AG04450 (cell line): ENCODE measurements around the gene P2RX2. TPM values are rescaled to one million over a fixed set of nuclear protein-coding genes. Genes with fewer than 3 reads are reported as not detected.

Experiments used
- CTCF ChIA-PET: fragments of 300-600, 350-600 bp; formaldehyde crosslinking; extraction: SDS; loops from one replicate; lab custom pipeline; 2022; ENCODE audit warnings: antibody characterized with exemption, inconsistent platforms; lab: Charles Lee
- POLR2A ChIA-PET: fragments of 350-600 bp; formaldehyde crosslinking; extraction: SDS; loops from one replicate; lab custom pipeline; 2021; ENCODE audit warnings: antibody characterized with exemption, inconsistent platforms; lab: Yijun Ruan, JAX
- DNase-seq: peaks from one replicate; pipeline ENCODE4 v3.0.0-alpha.2; 2011; ENCODE audit warnings: low read depth, low spot score
- H3K27ac ChIP-seq: one replicate; pipeline ENCODE4 v1.5.1; 2012; ENCODE audit warnings: low read depth, low read length, control low read depth
- H3K27me3 ChIP-seq: one replicate; pipeline ENCODE4 v1.6.0; 2012; ENCODE audit warnings: low read length; ENCODE audit not compliant: control insufficient read depth, insufficient read depth
- H3K4me3 ChIP-seq: 2 replicates; pipeline ENCODE4 v1.5.1; 2011; ENCODE audit warnings: mild to moderate bottlenecking, low read depth, low read length, control low read depth
- H3K9me3 ChIP-seq: 2 replicates; pipeline ENCODE4 v1.5.1; 2012; ENCODE audit warnings: low read length; ENCODE audit not compliant: control insufficient read depth, insufficient read depth
- polyA minus RNA-seq: library from RNA; depleted of rRNA, polyadenylated mRNA; stranded (reverse); fragments of >200 nt; gene quantifications from 2 replicates; pipeline ENCODE4 v1.2.3, GENCODE V29; 2011; rRNA and poly(A)+ RNA removed
- polyA plus RNA-seq: library from polyadenylated mRNA; depleted of rRNA; stranded (reverse); fragments of >200 nt; gene quantifications from 2 replicates; pipeline ENCODE4 v1.2.3, GENCODE V29; 2011; rRNA removed
- TF ChIP-seq, protein P1 (sequence below): IDR thresholded peaks from 2 replicates; pipeline ENCODE4 v1.5.1; 2011; ENCODE audit warnings: low read depth, low read length, control low read depth, inconsistent platforms

The P2RX2 gene
- polyA plus RNA-seq (not detected in 2 replicates), polyA minus RNA-seq (not detected in 2 replicates)

DNA sequence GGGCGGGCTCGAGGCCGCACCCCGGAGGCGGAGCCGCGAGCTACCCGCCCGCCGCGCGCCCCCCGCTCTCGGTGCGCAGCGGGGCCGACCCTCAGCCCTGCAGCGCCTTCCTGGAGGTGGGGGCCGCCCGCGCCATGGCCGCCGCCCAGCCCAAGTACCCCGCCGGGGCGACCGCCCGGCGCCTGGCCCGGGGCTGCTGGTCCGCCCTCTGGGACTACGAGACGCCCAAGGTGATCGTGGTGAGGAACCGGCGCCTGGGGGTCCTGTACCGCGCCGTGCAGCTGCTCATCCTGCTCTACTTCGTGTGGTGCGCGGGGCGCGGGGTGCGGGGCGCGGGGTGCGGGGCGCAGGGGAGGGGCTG lies at the start of gene P2RX2:
Gene P2RX2 (plus strand): TSS at position 94 of the 361 bp plus-strand sequence. CDS start 41 bp downstream, at position 135.
- TF ChIP-seq, protein P1, sequence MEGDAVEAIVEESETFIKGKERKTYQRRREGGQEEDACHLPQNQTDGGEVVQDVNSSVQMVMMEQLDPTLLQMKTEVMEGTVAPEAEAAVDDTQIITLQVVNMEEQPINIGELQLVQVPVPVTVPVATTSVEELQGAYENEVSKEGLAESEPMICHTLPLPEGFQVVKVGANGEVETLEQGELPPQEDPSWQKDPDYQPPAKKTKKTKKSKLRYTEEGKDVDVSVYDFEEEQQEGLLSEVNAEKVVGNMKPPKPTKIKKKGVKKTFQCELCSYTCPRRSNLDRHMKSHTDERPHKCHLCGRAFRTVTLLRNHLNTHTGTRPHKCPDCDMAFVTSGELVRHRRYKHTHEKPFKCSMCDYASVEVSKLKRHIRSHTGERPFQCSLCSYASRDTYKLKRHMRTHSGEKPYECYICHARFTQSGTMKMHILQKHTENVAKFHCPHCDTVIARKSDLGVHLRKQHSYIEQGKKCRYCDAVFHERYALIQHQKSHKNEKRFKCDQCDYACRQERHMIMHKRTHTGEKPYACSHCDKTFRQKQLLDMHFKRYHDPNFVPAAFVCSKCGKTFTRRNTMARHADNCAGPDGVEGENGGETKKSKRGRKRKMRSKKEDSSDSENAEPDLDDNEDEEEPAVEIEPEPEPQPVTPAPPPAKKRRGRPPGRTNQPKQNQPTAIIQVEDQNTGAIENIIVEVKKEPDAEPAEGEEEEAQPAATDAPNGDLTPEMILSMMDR, result no peak
- Histone ChIP-seq H3K4me3 (no peak within 1 kb of the TSS), H3K27ac (no peak within 1 kb of the TSS), H3K27me3 (peaks cover 43% of the 10 kb centered on the region), H3K9me3 (peaks cover 24% of the 10 kb centered on the region)
- CTCF ChIA-PET, result interaction anchor here (3.1 kb wide), 1 partner anchor 20 kb away, joined by 15 read pairs; no protein-coding TSS in a partner anchor
- no peak for DNase-seq
- POLR2A ChIA-PET, result no interaction called here

GRCh38 chr12:132568826-132569480 lies 49.6 kb upstream of the P2RX2 start:
- H3K9me3 ChIP-seq, result peaks cover 3% of the 10 kb centered on the region; the same call in 1 of the 2 replicates
- H3K27me3 ChIP-seq, result no peaks in the 10 kb centered on the region
- no peak overlapping the region for H3K27ac ChIP-seq
- DNase-seq, result no peak
- ChIA-PET POLR2A (no interaction called here), CTCF (no interaction called here)
- H3K4me3 ChIP-seq, result no peak overlapping the region
- TF ChIP-seq, protein P1, result no peak

DNA sequence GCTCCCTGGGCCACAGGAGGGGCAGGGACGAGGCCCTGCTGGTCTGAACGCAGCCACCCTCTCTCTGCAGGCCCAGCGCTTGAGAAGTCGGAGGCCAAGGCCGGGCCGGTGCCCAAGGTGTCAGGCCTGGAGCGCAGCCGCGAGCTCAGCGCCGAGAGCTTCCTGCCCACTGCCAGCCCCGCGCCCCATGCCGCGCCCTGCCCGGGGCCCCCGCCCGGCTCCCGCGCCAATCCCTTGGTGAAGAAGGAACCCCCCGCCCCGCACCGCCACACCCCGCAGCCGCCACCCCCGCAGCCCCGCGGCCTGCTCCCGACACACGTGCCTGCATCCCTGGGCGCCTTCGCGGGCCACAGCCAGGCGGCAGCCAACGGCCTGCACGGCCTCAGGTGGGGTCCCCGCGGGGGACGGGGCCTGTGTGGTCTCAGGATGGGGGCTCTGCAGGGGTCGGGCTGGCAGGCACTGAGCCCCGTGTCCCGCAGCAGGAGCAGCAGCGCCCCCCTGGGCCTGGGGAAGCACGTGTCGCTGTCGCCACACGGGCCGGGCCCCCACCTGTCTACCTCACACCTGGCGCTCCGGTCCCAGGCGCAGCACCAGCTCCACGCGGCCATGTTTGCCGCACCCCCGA lies 48.6 kb upstream of the P2RX2 start:
- POLR2A ChIA-PET, result interaction anchor here (0.6 kb wide), 1 partner anchor 9 kb away, joined by 3 read pairs; no protein-coding TSS in a partner anchor
- CTCF ChIA-PET, result interaction anchor here (0.7 kb wide), 1 partner anchor 11 kb away, joined by 5 read pairs; no protein-coding TSS in a partner anchor

DNA sequence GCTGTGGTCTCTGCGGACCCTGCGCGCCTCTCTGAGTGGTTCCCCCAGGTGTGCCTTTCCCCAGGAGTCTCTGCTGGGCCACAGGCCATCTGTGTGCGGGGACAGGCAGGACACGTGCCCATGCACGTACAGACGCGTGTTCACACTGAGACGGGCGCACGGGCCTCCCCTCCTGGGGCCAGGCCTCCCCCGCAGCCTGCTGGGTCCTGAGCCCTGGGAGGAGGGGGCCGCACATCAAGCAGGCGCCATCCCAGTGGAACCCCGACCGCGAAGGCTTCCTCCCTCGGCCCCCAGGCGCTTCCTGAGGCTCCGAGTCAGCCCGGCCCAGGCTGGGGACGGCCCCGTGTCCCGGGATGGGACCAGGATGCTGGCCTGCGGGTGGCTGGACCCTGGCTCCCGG lies 47.9 kb upstream of the P2RX2 start:
- POLR2A ChIA-PET, result no interaction called here

More for the DNA sequence above, 48.6 kb upstream of the P2RX2 start:
- TF ChIP-seq, protein P1, result no peak
- no peak for DNase-seq
- no peak overlapping the region for H3K27ac ChIP-seq
- no peaks in the 10 kb centered on the region; the same call in 1 of the 2 replicates for H3K9me3 ChIP-seq
- H3K4me3 ChIP-seq, result no peak overlapping the region
- H3K27me3 ChIP-seq, result no peaks in the 10 kb centered on the region

More for the DNA sequence above, 47.9 kb upstream of the P2RX2 start:
- CTCF ChIA-PET, result no interaction called here
- no peak overlapping the region for H3K4me3 ChIP-seq
- DNase-seq, result no peak
- no peak overlapping the region for H3K27ac ChIP-seq
- TF ChIP-seq, protein P1, result no peak
- H3K9me3 ChIP-seq, result no peaks in the 10 kb centered on the region; the same call in 1 of the 2 replicates
- no peaks in the 10 kb centered on the region for H3K27me3 ChIP-seq
